Mucosa of gallbladder (tissue), 1 donor: ENCODE measurements around the gene ZBTB21. TPM values are rescaled to one million over a fixed set of nuclear protein-coding genes. Genes with fewer than 3 reads are reported as not detected.

Experiments
- DNase-seq: peaks from one replicate; pipeline ENCODE4 v3.0.0-alpha.2; 2020; ENCODE audit warnings: low spot score
- total RNA-seq: library from RNA; stranded (reverse); gene quantifications from one replicate; pipeline ENCODE4 v1.2.1, GENCODE V29; 2021
- donor health status: DM: no; HTN: no; CAD: no.

ZBTB21 gene
- total RNA-seq: 22.8 TPM

- peak; percentile 99 for DNase-seq
Observed at GRCh38 chr21:42009831-42010506, at the start of gene ZBTB21. Gene ZBTB21 (minus strand): TSS chr21:42010360. CDS start chr21:41994095, 16,265 bp downstream.

DNA sequence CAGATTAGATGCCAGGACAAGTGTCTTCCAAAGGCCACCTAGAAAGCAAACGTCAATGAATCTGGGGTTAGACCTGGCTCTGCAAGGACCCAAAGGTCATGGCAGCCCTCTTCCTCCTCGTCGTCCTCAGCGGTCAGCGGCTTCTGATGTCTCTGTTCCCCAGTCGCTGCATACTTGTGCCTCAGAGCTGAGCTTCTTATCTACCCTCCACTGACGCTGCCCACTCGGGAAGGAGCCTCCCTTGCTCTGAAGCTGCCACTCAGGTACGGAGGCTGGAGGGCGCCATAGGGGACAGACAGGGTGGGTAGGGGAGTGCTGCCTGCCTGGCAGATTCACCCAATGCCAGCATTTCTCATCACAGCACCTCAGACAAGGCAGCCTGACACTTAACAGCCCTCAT, 49.6 kb upstream of the ZBTB21 start:
- no peak for DNase-seq

DNA sequence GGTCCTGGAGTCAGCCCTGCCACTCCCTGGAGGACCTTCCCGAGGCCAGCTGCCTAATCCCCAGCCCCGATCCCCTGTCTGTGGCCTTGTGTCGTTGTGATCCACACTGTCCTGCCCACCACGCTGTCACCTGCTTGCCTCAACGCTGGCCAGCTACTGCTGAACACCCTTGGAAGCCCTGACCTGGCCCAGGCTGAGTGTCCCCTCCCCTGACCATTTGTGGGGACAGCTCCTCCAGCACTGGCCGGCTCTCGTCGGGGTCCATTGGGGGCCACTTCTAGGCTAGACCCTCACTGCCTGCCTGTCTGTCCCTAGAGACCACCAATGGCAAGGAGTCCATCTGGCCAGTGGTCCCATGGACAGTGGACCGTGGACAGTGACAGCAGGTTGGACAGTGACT, 49.0 kb upstream of the ZBTB21 start:
- no peak for DNase-seq

- no peak for DNase-seq
Observed at GRCh38 chr21:42058631-42059111, 48.5 kb upstream of the ZBTB21 start.

DNA sequence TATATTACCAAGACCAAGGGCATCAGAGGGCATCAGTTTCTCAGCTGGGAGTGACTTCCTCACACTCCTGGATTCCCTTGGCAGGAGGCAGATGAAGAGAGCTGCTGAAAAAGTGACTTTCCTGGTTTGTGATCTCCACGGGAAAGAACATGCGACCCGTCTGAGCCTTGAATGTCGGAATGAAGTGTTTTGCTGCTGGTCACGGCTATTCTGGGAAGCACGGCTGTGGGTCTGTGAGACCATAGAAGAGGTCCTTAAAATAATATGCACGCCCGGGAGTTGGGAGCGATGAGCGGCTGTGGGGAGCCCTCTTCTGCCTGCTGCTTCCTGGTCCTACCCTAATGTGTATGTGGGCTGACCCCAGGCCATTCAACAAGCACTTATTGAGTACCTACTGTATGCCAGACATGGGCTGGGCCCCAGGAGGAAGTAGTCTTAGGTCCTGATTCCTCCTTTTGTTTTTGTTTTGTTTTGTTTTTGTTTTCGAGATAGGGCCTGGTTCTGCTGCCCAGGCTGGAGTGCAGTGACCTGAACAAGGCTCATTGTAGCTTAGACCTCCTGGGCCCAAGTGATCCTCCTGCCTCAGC, 47.8 kb upstream of the ZBTB21 start:
- no peak for DNase-seq

DNA sequence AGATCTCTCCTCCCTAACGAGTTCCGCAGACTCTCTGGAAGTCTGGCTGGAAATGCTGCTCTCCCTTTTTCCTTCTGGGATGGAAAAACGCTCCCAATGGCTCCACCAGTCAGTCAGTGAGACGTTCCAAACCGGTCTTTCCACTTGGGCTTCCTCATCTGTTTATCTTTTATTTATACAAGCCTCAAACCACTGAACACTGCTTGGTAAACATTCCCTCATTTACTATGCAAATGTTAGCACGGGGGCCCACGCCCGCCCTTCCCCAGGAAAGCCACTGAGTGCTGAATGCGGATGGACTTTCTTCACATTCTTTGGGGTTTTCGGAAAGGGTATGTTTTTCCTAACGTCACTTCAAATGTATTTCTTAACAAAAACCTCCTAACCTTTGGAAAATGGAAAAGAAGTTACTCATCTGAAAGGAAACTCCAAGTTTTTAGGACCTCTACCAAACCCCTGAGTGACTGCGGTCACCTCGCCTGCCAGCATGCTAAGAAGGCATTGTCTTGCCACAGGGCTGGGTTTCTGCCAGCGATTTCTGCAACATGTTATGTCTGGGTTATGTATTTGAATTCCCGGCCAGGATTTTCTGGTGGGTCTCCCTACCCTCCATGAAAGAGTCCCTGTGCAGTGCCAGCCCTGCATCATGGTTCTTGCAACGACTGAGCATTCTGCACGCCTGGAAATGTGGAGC, 47.0 kb upstream of the ZBTB21 start:
- peak; percentile 77 for DNase-seq

DNA sequence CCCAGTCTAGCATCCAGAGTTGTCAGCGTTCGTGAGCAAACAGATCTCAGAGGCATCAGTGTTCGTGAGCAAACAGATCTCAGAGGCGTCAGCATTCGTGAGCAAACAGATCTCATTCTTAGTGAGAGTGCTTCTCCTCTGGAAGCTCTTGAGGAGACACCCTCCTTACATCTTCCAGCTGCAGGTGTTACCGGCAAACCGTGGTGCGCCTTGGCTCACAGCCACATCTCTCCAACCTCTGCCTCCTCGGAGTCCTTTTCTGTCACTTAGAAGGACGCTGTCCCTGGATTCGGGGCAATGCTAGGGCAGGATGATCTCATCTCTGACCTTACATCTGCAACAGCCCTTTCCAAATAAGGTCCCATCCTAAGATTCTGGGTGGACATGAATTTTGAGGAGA, 46.3 kb upstream of the ZBTB21 start:
- no peak for DNase-seq

DNA sequence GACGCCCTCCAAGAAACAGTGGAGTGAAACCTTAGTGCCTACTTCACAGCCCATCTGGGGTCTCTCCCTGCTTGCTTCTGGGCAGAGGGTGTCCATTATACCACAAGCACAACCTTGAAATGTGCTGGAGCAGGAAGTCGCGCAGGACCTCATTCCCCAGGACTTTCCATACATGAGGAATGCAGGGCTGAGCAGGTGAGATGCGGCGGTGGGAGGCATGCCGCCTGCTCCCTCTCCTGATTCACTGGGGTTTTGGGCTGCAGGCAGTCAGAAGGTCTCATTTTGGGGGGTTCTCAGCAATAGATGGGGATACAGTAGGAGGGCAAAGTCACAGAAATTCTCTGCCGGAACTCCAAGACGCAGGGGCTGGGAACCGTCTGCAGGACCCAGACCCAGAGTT, 45.3 kb upstream of the ZBTB21 start:
- DNase-seq: no peak

GRCh38 chr21:42051788-42052187, 41.6 kb upstream of the ZBTB21 start:
- no peak for DNase-seq

DNA sequence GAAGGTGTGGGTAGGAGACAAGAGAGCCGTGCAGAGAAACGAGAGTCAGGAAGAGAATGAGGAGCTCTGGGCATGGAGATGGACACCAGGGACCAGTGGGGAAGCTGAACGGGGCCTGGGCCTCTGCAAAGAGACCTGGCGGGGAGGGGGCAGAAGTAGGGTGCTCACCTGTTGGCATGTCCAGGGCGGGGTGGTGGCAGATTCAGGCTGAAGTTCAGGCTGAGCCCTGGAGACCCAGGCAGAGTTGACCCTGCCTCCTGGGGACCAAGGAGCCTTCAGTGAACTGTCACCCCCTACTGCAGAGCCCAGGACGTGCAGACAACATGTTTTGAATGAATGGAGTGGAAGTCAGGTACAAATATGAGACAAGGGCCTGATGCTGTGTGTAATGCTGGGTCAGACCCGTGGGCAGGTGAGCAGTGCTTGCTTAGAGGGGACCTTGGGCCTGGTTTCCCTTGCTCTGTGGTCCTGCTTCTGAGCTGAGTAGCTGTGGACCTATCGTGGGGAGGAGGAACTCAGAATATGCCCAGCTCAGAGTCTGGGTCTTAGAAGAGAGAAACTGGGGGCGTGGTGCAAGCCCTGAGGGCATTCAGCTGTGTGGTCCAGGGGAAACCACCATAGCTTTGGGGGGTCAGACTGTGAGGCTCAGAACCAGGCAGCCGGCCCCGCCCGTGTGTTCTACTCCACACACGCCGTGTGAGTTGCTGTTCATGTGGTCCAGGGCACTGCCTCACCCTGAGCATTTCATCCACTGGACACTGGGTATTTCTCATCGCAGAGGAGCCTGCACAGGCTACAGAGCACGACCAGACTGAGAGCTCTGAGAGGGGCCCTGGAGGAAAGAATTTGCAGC, 39.6 kb upstream of the ZBTB21 start:
- DNase-seq: no peak

DNA sequence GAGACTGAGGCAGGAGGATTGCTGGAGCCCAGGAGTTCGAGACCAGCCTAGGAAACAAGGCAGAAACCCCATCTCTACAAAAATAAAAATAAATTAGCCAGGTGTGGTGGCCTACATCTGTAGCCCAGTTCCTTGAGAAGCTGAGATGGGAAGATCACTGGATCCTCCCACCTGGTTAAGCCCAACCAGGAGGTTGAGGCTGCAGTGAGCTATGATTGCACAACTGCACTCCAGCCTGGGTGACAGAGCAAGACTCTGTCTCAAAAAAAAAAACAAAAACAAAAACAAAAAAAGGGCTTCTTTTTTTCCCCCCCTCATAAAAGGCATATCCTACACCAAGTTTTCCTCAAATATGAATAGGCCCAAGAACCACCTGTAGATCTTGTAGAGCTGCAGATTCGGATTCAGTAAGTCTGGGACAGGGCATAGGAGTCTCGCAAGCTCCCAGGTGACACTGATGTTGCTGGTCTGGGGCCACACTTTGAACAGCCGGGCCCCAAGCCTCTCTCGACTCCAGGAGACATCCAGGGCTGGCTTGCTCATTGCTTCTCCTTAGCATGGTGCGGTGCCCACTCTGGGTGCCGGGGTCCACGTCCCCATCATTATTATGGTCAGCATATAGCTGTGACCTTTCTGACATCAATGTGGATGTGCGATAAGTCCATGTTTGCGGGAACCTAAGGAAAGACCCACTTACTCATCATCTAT, 38.9 kb upstream of the ZBTB21 start:
- no peak for DNase-seq

- no peak for DNase-seq
Observed at GRCh38 chr21:42047821-42048613, 37.9 kb upstream of the ZBTB21 start.

DNA sequence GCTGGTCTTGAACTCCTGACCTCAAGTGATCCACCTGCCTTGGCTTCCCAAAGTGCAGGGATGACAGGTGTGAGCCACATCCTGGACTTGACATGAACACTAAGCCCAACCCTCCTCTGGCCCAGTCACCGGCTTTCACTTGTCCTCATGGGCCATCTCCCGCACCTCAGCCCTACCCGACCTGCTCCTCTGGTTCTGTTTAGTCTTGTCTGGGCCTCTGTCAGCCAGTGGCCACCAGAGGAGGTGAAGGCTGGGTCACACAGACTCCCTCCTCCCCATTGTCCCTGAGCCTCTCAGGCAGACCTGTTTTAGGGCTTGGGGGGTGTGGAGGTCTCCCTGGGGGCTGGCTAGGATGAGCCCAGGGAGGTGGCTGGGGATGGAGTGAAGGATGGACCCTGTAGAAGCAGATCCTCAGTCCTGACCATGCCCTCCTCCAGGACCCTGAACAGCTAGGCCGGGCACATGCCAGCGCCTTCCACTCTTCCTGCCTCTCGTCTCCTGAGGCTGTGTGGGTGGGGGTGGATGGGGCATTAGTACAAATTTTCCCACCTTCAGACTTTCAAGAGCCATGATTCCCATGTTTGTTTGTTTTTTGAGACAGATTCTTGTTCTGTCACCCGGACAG, 34.8 kb upstream of the ZBTB21 start:
- no peak for DNase-seq

GRCh38 chr21:42043961-42044360, 33.8 kb upstream of the ZBTB21 start:
- DNase-seq: no peak

DNA sequence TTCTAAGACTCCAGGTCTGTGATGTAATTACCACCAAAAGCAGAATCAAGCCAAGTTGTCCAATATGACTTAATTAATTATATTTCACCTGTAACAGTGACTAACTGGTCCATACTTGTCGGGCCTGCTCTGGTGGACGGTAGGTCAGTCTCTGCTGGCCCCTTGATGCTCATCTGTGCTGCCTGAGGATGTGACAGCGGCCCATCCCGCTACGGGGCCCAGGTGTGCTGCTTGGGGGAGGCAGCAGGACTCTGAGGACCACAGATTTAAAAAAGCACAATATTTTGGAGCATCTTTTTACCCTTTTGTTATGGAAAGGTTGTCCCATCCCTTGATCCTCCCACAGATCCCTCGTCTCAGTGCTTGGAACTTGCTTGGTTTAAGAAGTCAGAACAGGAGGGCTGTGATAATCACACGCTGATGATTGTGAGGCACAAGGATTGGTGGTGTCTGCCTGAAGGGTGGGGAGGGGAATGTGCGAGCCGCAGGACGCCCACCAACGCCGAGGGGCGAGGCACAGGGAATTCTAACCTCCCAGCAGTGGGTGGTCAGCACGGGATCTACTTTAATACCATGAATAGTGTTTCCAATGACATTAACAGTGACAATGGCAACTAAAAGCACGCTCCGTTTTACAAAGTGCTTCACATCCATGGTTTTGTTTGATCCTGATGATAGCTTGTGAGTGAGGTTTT, 33.2 kb upstream of the ZBTB21 start:
- no peak for DNase-seq

GRCh38 chr21:42042651-42043050, 32.5 kb upstream of the ZBTB21 start:
- DNase-seq: no peak

DNA sequence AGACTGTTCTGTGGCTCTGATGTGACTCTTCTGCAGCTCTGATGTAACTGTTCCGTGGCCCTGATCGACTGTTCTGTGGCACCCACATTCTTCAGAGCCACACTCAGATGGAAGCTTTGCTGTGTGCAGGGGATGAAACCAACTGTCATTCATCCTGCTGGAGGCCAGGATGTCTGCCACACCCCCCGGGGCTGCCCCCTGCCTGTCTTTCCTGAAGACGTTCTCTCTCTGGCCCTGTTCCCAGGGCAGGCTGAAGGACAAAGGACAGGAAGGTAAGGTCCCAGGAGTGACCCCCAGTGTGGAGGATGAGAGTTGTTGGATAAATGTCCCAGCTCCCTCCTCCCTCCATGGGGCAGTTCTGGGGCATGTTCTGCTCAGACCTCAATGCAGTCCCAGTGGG, 31.6 kb upstream of the ZBTB21 start:
- no peak for DNase-seq

- no peak for DNase-seq
Observed at GRCh38 chr21:42041246-42041645, 31.1 kb upstream of the ZBTB21 start.

DNA sequence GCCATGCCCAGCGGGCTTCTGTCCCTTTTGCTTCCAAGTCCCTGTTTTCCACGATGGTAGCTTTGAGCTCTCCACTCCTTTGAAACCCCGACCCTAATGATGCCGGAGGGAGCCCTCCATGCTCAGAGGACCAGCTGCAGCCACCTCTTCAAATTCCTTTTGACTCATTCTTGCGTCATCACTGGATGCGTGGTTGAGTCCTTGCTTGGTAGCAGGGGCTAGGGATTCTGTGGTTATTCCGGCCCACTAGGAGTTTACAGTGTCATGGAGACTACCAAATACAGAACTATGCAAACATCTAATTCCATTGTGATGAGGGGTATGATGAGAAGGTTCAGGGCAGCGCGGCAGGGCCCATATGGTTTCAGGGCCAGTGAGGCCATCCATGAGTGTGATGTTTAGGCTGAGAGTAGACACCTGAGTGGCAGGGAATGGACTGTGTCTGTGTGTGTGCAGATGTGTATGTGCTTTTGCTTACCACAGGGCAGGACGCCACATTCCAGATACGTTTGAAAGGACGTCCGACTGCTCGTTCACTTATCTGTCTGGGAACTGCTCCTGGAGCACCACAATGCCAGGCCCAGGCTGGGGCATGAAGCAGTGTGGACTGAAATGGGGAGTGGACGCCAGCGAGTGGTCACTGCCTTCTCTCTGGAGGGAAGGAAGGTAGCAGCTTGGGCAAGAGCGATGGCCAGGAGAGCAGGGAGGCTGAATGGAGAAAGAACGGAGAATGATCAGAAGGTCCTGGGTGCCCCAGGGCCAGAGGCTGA, 30.4 kb upstream of the ZBTB21 start:
- DNase-seq: no peak
